ACC112 (cell line): ENCODE results near the gene CDH1.
"Not testable (repeated sequence)": the region's sequence is repeated elsewhere in the genome, so short reads cannot be mapped to it uniquely, and the experiment has no call there.

Experiments used
- H2AFZ ChIP-seq: fragments of 200-600 bp; sonication (generic); one replicate; pipeline ENCODE4 v1.6.0; 2017; ENCODE audit warnings: antibody characterized with exemption, low read length; ENCODE audit not compliant: unreplicated experiment
- H3K27ac ChIP-seq: fragments of 200-600 bp; sonication (generic); 2 replicates; pipeline ENCODE4 v1.5.1; 2014; ENCODE audit warnings: low read depth, mild to moderate bottlenecking, antibody characterized with exemption, low read length, moderate library complexity
- H3K27me3 ChIP-seq: fragments of 200-600 bp; sonication (generic); 2 replicates; pipeline ENCODE4 v1.6.1; 2014; ENCODE audit warnings: mild to moderate bottlenecking, antibody characterized with exemption, low read length, moderate library complexity, mixed read lengths; ENCODE audit not compliant: insufficient read depth
- H3K36me3 ChIP-seq: fragments of 200-600 bp; sonication (generic); 2 replicates; pipeline ENCODE4 v1.6.1; 2016; ENCODE audit warnings: mild to moderate bottlenecking, antibody characterized with exemption, low read length, moderate library complexity, mixed read lengths; ENCODE audit not compliant: insufficient read depth
- H3K4me1 ChIP-seq: fragments of 200-600 bp; sonication (generic); one replicate; pipeline ENCODE4 v1.6.1; 2016; ENCODE audit warnings: low read length, mixed read lengths; ENCODE audit not compliant: insufficient read depth, unreplicated experiment, control insufficient read depth
- H3K4me3 ChIP-seq: fragments of 200-600 bp; sonication (generic); 2 replicates; pipeline ENCODE4 v1.5.1; 2014; ENCODE audit warnings: mild to moderate bottlenecking, low read depth, low read length
- H3K79me2 ChIP-seq: fragments of 200-600 bp; sonication (generic); one replicate; pipeline ENCODE4 v1.6.0; 2016; ENCODE audit warnings: low read length; ENCODE audit not compliant: control insufficient read depth, unreplicated experiment, insufficient read depth

Gene CDH1

DNA sequence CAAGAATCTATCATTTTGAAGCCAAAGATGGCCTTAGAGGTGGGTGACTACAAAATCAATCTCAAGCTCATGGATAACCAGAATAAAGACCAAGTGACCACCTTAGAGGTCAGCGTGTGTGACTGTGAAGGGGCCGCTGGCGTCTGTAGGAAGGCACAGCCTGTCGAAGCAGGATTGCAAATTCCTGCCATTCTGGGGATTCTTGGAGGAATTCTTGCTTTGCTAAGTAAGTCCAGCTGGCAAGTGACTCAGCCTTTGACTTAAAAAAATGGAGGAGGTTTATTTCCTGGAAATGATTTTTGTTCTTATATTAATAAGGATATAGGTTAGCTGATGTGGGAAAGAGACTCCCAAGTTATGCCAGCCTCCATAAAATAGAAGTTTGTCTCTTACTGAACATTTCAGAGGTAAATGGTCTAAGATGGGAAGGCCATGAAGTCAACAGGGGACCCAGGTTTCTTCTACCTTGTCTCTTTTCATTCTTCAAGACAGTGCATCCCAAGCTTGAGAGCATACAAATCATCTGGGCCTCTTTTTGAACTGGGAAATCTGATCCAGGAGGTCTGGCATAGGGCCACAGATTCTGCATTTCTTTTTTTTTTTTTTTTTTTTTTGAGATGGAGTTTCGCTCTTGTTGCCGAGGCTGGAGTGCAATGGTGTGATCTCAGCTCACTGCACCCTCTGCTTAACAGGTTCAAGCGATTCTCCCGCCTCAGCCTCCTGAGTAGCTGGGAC, 86.5 kb downstream of the CDH1 start:
- no peaks in the 10 kb centered on the region for H3K36me3 ChIP-seq
- H2AFZ ChIP-seq: peak overlapping the region; percentile 39
- peaks cover under 1% of the 10 kb centered on the region; the same call in 1 of the 2 replicates for H3K27me3 ChIP-seq
- no peaks in the 10 kb centered on the region for H3K79me2 ChIP-seq
- peaks cover 7% of the 10 kb centered on the region for H3K4me1 ChIP-seq
- H3K4me3 ChIP-seq: peak overlapping the region; percentile 40; the same call in 1 of the 2 replicates
- peak overlapping the region; percentile 58 for H3K27ac ChIP-seq

DNA sequence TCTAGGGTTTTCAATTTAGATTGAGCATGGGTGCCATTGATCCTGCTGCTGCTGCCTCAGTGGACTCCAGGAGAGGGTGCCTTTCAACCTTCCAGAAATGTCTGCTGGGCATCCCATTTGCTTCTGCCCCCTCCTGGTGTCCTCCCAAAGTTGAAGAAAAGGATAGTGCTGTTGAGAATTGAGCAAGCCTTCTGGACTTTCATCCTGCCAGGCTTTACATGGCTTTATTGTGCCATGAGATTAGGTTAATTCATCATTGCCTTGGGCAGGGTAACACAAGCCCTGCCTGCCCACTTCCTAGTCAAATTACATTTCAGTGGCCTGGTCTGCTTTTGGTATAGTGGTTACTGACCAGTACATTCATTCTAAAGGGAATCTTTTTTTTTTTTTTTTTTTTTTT, 88.3 kb downstream of the CDH1 start:
- Histone ChIP-seq H3K27ac (no peak overlapping the region), H3K79me2 (no peaks in the 10 kb centered on the region), H3K36me3 (no peaks in the 10 kb centered on the region), H3K4me3 (no peak overlapping the region), H3K4me1 (peaks cover 7% of the 10 kb centered on the region), H2AFZ (no peak overlapping the region), H3K27me3 (peaks cover 5% of the 10 kb centered on the region; the same call in 1 of the 2 replicates)

DNA sequence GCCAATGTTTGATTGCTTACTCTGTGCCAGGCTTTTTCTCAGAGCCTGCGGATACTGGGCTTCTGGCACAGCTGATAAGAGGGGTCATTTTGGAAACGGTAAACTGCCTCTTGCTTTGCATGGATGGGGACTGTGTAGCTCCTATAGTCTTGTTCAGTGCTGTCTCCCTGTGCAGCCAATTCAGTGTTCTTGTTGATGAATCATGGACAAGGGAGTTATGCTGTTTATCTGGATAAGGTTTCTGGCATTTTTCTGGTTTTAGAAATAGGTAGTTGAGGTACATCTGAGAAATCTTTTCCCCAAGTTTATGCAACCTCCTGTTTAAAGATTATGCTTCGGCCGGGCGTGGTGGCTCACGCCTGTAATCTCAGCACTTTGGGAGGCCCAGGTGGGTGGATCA, 89.6 kb downstream of the CDH1 start:
- Histone ChIP-seq H3K79me2 (no peaks in the 10 kb centered on the region), H3K4me1 (peaks cover 7% of the 10 kb centered on the region), H3K27ac (no peak overlapping the region), H3K27me3 (peaks cover 5% of the 10 kb centered on the region; the same call in 1 of the 2 replicates), H3K4me3 (no peak overlapping the region), H3K36me3 (no peaks in the 10 kb centered on the region), H2AFZ (no peak overlapping the region)

DNA sequence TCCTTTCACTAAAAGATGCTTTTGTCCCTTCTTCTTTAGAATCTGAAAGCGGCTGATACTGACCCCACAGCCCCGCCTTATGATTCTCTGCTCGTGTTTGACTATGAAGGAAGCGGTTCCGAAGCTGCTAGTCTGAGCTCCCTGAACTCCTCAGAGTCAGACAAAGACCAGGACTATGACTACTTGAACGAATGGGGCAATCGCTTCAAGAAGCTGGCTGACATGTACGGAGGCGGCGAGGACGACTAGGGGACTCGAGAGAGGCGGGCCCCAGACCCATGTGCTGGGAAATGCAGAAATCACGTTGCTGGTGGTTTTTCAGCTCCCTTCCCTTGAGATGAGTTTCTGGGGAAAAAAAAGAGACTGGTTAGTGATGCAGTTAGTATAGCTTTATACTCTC, 96.2 kb downstream of the CDH1 start:
- Histone ChIP-seq H3K4me3 (no peak overlapping the region), H3K27me3 (peaks cover 5% of the 10 kb centered on the region; the same call in 1 of the 2 replicates), H3K36me3 (no peaks in the 10 kb centered on the region), H3K27ac (no peak overlapping the region), H2AFZ (no peak overlapping the region), H3K79me2 (no peaks in the 10 kb centered on the region), H3K4me1 (no peaks in the 10 kb centered on the region)

DNA sequence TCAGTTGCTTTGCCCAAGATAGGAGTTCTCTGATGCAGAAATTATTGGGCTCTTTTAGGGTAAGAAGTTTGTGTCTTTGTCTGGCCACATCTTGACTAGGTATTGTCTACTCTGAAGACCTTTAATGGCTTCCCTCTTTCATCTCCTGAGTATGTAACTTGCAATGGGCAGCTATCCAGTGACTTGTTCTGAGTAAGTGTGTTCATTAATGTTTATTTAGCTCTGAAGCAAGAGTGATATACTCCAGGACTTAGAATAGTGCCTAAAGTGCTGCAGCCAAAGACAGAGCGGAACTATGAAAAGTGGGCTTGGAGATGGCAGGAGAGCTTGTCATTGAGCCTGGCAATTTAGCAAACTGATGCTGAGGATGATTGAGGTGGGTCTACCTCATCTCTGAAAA, 97.5 kb downstream of the CDH1 start:
- Histone ChIP-seq H3K27ac (no peak overlapping the region), H3K79me2 (no peaks in the 10 kb centered on the region), H3K36me3 (no peaks in the 10 kb centered on the region), H3K4me3 (no peak overlapping the region), H2AFZ (no peak overlapping the region), H3K27me3 (no peaks in the 10 kb centered on the region), H3K4me1 (no peaks in the 10 kb centered on the region)

DNA sequence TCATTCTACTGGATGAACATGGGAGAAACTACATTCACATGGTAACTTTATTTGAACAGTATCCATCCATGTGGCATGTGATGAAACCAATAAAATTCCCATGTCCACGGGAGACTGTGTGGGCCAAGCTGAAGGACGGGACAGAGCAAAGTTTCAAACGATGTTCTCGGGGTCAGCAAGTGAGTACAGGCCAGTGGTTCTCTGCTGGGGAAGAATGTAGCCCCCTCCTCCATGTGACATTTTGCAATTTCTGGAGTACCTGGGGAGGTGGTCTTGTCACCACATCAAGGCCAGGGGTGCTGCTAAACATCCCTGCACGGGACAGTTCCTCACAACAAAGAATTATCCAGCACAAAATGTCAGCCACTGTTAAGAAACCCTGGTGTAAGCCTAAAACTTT, 98.9 kb downstream of the CDH1 start:
- Histone ChIP-seq H3K79me2 (no peaks in the 10 kb centered on the region), H3K36me3 (no peaks in the 10 kb centered on the region), H3K4me1 (no peaks in the 10 kb centered on the region), H3K4me3 (no peak overlapping the region), H3K27me3 (no peaks in the 10 kb centered on the region), H2AFZ (no peak overlapping the region), H3K27ac (no peak overlapping the region)

DNA sequence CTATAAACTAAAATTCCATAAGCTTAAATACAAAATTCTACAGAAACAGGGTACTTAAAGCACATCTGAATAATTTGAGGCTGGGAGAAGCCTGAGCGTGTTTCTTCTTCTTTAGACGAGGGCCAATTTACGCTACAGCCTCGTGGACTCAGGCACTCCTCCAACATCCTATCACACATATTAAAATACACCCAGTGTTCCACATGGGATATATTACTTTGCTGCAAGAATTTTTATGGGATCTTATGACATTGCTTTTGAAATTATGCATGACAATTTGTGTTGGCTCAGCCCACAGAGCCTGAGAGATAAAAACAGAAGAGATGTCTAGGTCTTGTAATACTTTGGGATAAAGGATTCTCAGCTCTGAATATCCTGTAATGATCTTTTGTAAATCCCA, 102.7 kb downstream of the CDH1 start:
- H3K27ac ChIP-seq: no peak overlapping the region
- no peak overlapping the region for H3K4me3 ChIP-seq
- H2AFZ ChIP-seq: no peak overlapping the region
- H3K4me1 ChIP-seq: peaks cover 6% of the 10 kb centered on the region
- H3K36me3 ChIP-seq: no peaks in the 10 kb centered on the region
- peaks cover 9% of the 10 kb centered on the region for H3K79me2 ChIP-seq
- no peaks in the 10 kb centered on the region for H3K27me3 ChIP-seq

DNA sequence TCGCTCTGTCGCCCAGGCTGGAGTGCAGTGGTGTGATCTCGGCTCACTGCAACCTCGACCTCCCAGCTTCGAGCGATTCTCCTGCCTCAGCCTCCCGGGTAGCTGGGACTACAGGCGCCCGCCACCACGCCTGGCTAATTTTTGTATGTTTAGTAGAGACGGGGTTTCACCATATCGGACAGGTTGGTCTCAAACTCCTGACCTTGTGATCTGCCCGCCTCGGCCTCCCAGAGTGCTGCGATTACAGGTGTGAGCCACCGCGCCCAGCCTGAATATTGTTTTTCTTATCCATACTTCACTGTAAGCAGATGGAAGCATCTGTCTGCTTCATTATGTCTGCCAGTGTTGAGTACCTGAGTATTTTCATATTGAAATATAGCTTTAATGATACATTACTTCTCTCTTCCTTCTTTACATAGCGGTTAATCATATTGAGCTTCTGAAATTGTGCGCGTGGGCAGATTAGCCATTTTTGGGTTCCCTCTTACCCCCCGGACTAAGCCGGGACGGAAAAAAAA, 105.9 kb downstream of the CDH1 start:
- H3K4me1 ChIP-seq, H3K27me3 ChIP-seq, H3K36me3 ChIP-seq, H3K27ac ChIP-seq: not testable (repeated sequence)
- Histone ChIP-seq H3K4me3 (peak overlapping the region; percentile 85), H3K79me2 (peaks cover 12% of the 10 kb centered on the region), H2AFZ (peak overlapping the region; percentile 93)

DNA sequence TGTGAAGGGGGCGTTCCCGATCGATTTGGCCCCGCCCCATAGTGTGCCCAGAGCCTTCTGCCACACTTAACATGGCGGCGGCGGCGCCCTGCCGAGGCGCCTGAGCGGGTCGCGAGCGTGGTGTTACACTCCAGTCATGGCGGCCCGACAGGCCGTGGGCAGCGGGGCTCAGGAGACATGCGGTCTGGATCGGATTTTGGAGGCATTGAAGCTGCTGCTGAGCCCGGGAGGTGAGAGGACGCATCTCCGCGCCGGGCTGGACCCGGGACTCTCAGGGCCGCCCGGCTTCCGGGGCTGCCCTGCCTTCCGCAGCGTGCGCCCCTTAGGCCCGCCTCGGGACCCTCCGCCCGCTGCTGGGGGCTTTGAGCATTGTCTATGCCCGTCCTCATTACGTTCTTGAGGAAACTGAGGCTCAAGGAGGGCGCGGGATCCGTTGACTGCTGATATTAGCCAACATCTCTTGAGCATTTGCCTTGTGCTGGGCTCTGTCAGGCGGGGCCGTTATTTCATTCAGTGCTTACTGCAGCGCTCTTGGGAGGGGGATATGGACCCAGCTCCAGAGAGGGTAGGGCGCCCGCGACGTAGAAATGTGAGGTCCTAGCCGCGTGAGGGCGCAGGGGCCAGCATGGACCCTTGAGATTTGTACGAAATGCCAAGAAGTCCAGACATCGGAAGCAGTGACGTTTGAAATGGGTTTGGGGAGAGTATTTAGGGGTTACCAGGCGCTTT, 106.6 kb downstream of the CDH1 start, which contains the start of gene TANGO6:
Gene TANGO6 (plus strand): TSS at position 50 of the 729 bp plus-strand sequence. CDS start 87 bp downstream, at position 137.
- Histone ChIP-seq H3K79me2 (peaks cover 12% of the 10 kb centered on the region), H2AFZ (peak within 1 kb of the TSS; percentile 93), H3K4me1 (peaks cover 6% of the 10 kb centered on the region), H3K27ac (peak within 1 kb of the TSS; percentile 44), H3K36me3 (no peaks in the 10 kb centered on the region), H3K4me3 (peak within 1 kb of the TSS; percentile 85), H3K27me3 (no peaks in the 10 kb centered on the region)

DNA sequence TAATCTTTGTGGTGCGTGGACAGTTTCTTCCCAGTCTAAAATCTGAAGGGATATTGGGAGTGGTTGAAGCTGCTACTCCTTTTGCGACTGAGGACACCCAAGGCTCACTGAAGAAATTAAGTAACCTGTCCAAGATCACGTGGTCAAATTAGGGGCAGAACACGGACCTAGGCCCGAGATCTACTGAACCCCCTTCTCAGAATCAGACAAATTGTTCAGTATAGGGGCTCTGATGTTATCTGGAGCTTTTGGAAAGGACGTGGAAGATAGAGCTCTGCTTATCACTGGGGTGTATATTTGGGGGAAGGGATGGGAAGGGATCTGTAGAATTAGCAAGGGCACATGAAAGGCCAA, 107.1 kb downstream of the CDH1 start:
- Histone ChIP-seq H3K36me3 (no peaks in the 10 kb centered on the region), H3K27me3 (no peaks in the 10 kb centered on the region), H3K79me2 (peaks cover 18% of the 10 kb centered on the region), H3K4me3 (peak overlapping the region; percentile 85), H2AFZ (peak overlapping the region; percentile 93), H3K27ac (peak overlapping the region; percentile 44; the same call in 1 of the 2 replicates), H3K4me1 (peaks cover 6% of the 10 kb centered on the region)
